Activated CD4-positive, alpha-beta memory T cell treated with anti-CD3 and anti-CD28 coated beads for 36 hours (primary cell): ENCODE results near the gene ULK3. TPM values are rescaled to one million over a fixed set of nuclear protein-coding genes. Genes with fewer than 3 reads are reported as not detected.

Source experiments
- CTCF ChIA-PET: fragments of 350-600 bp; sonication (Branson Sonifier 250); formaldehyde crosslinking; loops from one replicate; lab custom pipeline; 2021; ENCODE audit warnings: antibody characterized with exemption, inconsistent platforms; lab: Charles Lee
- POLR2A ChIA-PET: fragments of 350-600 bp; sonication (Branson Sonifier 250); formaldehyde crosslinking; loops from one replicate; lab custom pipeline; 2021; ENCODE audit warnings: antibody characterized with exemption; lab: Charles Lee
- DNase-seq: peaks from one replicate; pipeline ENCODE4 v3.0.0-alpha.2; 2020
- H3K27ac Mint-ChIP-seq: one replicate; pipeline ENCODE4 v1.8.0; 2021; ENCODE audit warnings: mixed read lengths
- H3K27me3 Mint-ChIP-seq: one replicate; pipeline ENCODE4 v1.8.0; 2021; ENCODE audit warnings: mixed read lengths
- H3K36me3 Mint-ChIP-seq: one replicate; pipeline ENCODE4 v1.8.0; 2021; ENCODE audit warnings: mixed read lengths
- H3K4me1 Mint-ChIP-seq: one replicate; pipeline ENCODE4 v1.8.0; 2021; ENCODE audit warnings: low read depth, mixed read lengths
- H3K4me3 Mint-ChIP-seq: one replicate; pipeline ENCODE4 v1.8.0; 2021; ENCODE audit warnings: mild to moderate bottlenecking, mixed read lengths
- H3K9me3 Mint-ChIP-seq: one replicate; pipeline ENCODE4 v1.8.0; 2021; ENCODE audit warnings: mixed read lengths
- intact Hi-C: fragments of 100-400 bp; cut with micrococcal nuclease; formaldehyde crosslinking; loops from one replicate; pipeline ENCODE4 v1.15.1; 2023
- total RNA-seq, 2 experiments: library from RNA; stranded (reverse); gene quantifications; one replicate each; pipeline ENCODE4 v1.2.3, GENCODE V29; 2021

The ULK3 gene
- total RNA-seq, 2 experiments from 2014 or later = 51.4 to 57.6 TPM

GRCh38 chr15:74790080-74790916, 52.7 kb downstream of the ULK3 start:
- peak overlapping the region; percentile 99 for H3K27ac Mint-ChIP-seq
- H3K36me3 Mint-ChIP-seq = peaks cover 47% of the 10 kb centered on the region
- H3K4me1 Mint-ChIP-seq = peaks cover 77% of the 10 kb centered on the region
- no peaks in the 10 kb centered on the region for H3K27me3 Mint-ChIP-seq
- H3K4me3 Mint-ChIP-seq = peak overlapping the region; percentile 90
- intact Hi-C loops = no loop called here
- ChIA-PET POLR2A (interaction anchor here (1.0 to 9.4 kb wide), 3 partner anchors 11 to 80 kb away, joined by 3 to 116 read pairs (median 5); partner anchors contain the start of gene CSK), CTCF (interaction anchor here (0.7 to 20.5 kb wide), 5 partner anchors 9 to 166 kb away, joined by 3 to 1220 read pairs (median 3); partner anchors contain the start of genes CSK and RPP25)
- DNase-seq = peak; percentile 77
- no peaks in the 10 kb centered on the region for H3K9me3 Mint-ChIP-seq

DNA sequence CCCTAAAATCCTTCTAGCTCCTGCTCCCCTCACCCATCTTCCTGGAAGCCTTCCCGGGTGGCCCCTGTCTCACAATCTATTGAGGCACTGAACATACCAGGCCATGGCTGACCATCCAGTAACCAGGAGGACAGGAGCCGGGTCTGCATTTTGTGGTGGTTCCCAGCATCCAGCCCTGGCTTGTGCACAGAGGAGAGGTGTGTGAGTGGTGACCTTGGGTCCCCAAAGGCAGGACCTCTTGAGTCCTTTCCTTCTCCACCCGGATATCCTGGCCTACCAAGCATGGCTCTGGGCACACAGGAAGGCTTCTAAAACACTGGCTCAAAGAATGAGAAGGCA, 53.2 kb downstream of the ULK3 start:
- intact Hi-C loops = loop anchor here (1.0 to 10.0 kb wide), 9 partner anchors 8 to 795 kb away; partner anchors contain the start of genes ARID3B, C15orf39, MPI and PML
- Mint-ChIP-seq H3K27ac (peak overlapping the region; percentile 99), H3K4me1 (peaks cover 73% of the 10 kb centered on the region), H3K36me3 (peaks cover 50% of the 10 kb centered on the region), H3K27me3 (no peaks in the 10 kb centered on the region), H3K4me3 (peak overlapping the region; percentile 90), H3K9me3 (no peaks in the 10 kb centered on the region)
- no peak for DNase-seq
- POLR2A ChIA-PET = interaction anchor here (1.9 to 9.4 kb wide), 2 partner anchors 10 to 80 kb away, joined by 5 to 116 read pairs; partner anchors contain the start of gene CSK
- CTCF ChIA-PET = interaction anchor here (0.8 to 20.5 kb wide), 3 partner anchors 10 to 167 kb away, joined by 3 to 1220 read pairs (median 20); partner anchors contain the start of genes CSK and RPP25

GRCh38 chr15:74789171-74789631, 53.8 kb downstream of the ULK3 start:
- DNase-seq = peak; percentile 48
- intact Hi-C loops = loop anchor here (1.0 to 10.0 kb wide), 9 partner anchors 8 to 794 kb away; partner anchors contain the start of genes ARID3B, C15orf39, MPI and PML

GRCh38 chr15:74788683-74789151, 54.2 kb downstream of the ULK3 start:
- Mint-ChIP-seq H3K9me3 (no peaks in the 10 kb centered on the region), H3K36me3 (peaks cover 57% of the 10 kb centered on the region), H3K4me3 (peak overlapping the region; percentile 90), H3K27ac (peak overlapping the region; percentile 99), H3K4me1 (peaks cover 66% of the 10 kb centered on the region), H3K27me3 (no peaks in the 10 kb centered on the region)
- ChIA-PET CTCF (interaction anchor here (1.0 to 22.0 kb wide), 9 partner anchors 7 to 154 kb away, joined by 4 to 1220 read pairs (median 9); partner anchors contain the start of genes CSK, FAM219B, MPI and ULK3), POLR2A (interaction anchor here (0.6 to 9.4 kb wide), 9 partner anchors 8 to 149 kb away, joined by 3 to 116 read pairs (median 5); partner anchors contain the start of genes COX5A, CSK and FAM219B)
- intact Hi-C loops = loop anchor here (1.0 to 10.0 kb wide), 9 partner anchors 7 to 794 kb away; partner anchors contain the start of genes ARID3B, C15orf39, MPI and PML
- peak; percentile 79 for DNase-seq

More at GRCh38 chr15:74789171-74789631, 53.8 kb downstream of the ULK3 start:
- ChIA-PET POLR2A (interaction anchor here (1.3 to 9.4 kb wide), 3 partner anchors 10 to 149 kb away, joined by 4 to 116 read pairs (median 5); partner anchors contain the start of genes COX5A and CSK), CTCF (interaction anchor here (1.2 to 20.5 kb wide), 4 partner anchors 10 to 154 kb away, joined by 4 to 1220 read pairs (median 12); partner anchors contain the start of gene CSK)
- H3K4me1 Mint-ChIP-seq = peaks cover 68% of the 10 kb centered on the region
- peaks cover 53% of the 10 kb centered on the region for H3K36me3 Mint-ChIP-seq
- no peaks in the 10 kb centered on the region for H3K9me3 Mint-ChIP-seq
- H3K27ac Mint-ChIP-seq = peak overlapping the region; percentile 99
- H3K27me3 Mint-ChIP-seq = no peaks in the 10 kb centered on the region
- peak overlapping the region; percentile 90 for H3K4me3 Mint-ChIP-seq

GRCh38 chr15:74788042-74788682, 54.8 kb downstream of the ULK3 start:
- Mint-ChIP-seq H3K4me3 (peak overlapping the region; percentile 90), H3K27ac (peak overlapping the region; percentile 99), H3K9me3 (no peaks in the 10 kb centered on the region), H3K27me3 (no peaks in the 10 kb centered on the region), H3K4me1 (peaks cover 60% of the 10 kb centered on the region), H3K36me3 (peaks cover 63% of the 10 kb centered on the region)
- ChIA-PET CTCF (interaction anchor here (0.5 to 22.0 kb wide), 25 partner anchors 8 to 243 kb away, joined by 3 to 1220 read pairs (median 4); partner anchors contain the start of genes COX5A, CSK, FAM219B and MPI), POLR2A (interaction anchor here (0.6 to 9.4 kb wide), 13 partner anchors 9 to 150 kb away, joined by 3 to 116 read pairs (median 5); partner anchors contain the start of genes COX5A, CSK, FAM219B and ULK3)
- no peak for DNase-seq
- intact Hi-C loops = loop anchor here (5.0 to 10.0 kb wide), 7 partner anchors 104 to 793 kb away; partner anchors contain the start of genes ARID3B, C15orf39, MPI and PML

DNA sequence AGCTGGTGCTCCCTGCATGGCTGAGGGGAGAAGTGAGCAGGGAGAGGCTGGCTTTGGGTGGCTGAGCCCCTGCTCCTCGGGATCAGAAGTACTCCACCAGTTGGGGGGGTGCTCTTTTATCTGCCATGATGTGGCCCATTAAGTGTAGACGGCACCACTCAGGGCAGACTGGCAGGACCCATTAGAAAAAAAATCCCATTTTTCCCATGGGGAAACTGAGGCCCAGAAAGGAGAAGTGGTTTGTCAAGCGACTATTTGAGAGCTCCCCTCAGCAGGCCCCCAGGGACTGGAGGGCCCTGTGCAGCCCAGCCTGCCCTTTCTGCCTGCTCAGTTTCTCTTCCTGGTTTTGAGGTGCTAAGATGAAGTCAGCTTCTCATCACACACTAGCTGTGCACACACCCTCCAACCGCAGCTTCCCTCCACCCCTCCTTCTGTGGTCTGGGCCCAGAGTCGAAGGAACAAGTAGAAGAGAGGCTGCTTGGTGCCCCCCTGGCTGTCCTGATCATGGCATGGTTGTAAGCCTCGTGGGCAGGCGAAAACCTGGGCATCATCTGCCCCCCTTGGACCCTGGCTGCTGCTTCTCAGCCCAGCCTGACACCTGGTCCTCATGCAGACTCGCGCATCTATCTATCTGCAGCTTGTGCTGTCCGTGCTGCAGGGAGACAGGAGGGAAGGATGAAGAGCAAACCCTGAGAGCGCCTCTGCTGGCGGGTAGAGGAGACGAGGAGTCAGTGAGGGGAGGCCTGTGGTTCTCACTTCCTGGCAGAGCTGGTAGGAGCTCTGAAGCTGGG, 55.5 kb downstream of the ULK3 start:
- H3K27ac Mint-ChIP-seq = peak overlapping the region; percentile 99
- POLR2A ChIA-PET = interaction anchor here (0.7 to 9.4 kb wide), 12 partner anchors 8 to 151 kb away, joined by 3 to 116 read pairs (median 7); partner anchors contain the start of genes COX5A, CSK, FAM219B and ULK3
- peaks cover 69% of the 10 kb centered on the region for H3K36me3 Mint-ChIP-seq
- peak; percentile 97 for DNase-seq
- peaks cover 53% of the 10 kb centered on the region for H3K4me1 Mint-ChIP-seq
- H3K27me3 Mint-ChIP-seq = no peaks in the 10 kb centered on the region
- intact Hi-C loops = loop anchor here (1.0 to 10.0 kb wide), 9 partner anchors 9 to 793 kb away; partner anchors contain the start of genes ARID3B, C15orf39, MPI and PML
- H3K9me3 Mint-ChIP-seq = no peaks in the 10 kb centered on the region
- H3K4me3 Mint-ChIP-seq = peak overlapping the region; percentile 90
- CTCF ChIA-PET = interaction anchor here (0.5 to 22.0 kb wide), 27 partner anchors 8 to 242 kb away, joined by 3 to 1220 read pairs (median 4); partner anchors contain the start of genes COX5A, CSK, FAM219B and MPI

- no peaks in the 10 kb centered on the region for H3K9me3 Mint-ChIP-seq
- CTCF ChIA-PET = interaction anchor here (1.0 to 22.0 kb wide), 17 partner anchors 9 to 241 kb away, joined by 3 to 1220 read pairs (median 5); partner anchors contain the start of genes CSK, CYP1A1, FAM219B and RPP25
- H3K27ac Mint-ChIP-seq = peak overlapping the region; percentile 99
- no peaks in the 10 kb centered on the region for H3K27me3 Mint-ChIP-seq
- H3K4me3 Mint-ChIP-seq = peak overlapping the region; percentile 90
- H3K4me1 Mint-ChIP-seq = peaks cover 45% of the 10 kb centered on the region
- POLR2A ChIA-PET = interaction anchor here (1.0 to 9.4 kb wide), 8 partner anchors 7 to 82 kb away, joined by 3 to 116 read pairs (median 10); partner anchors contain the start of gene CSK
- peak; percentile 42 for DNase-seq
- H3K36me3 Mint-ChIP-seq = peaks cover 64% of the 10 kb centered on the region
- intact Hi-C loops = loop anchor here (1.0 to 10.0 kb wide), 9 partner anchors 10 to 792 kb away; partner anchors contain the start of genes ARID3B, C15orf39, MPI and PML
Observed at GRCh38 chr15:74786551-74787165, 56.3 kb downstream of the ULK3 start.
